Lower leg skin (tissue), 3 donors: ENCODE results near the gene TDRD7.

ENCODE experiments used
- POLR2A ChIP-seq, 2 donors: fragments of 450-650 bp; IDR thresholded peaks; one replicate each; pipeline ENCODE4 v1.6.1; 2016 to 2017; ENCODE audit warnings: antibody characterized with exemption in 2 of 2, mild to moderate bottlenecking in 1 of 2, moderate library complexity in 1 of 2
- TF ChIP-seq, protein P1 (sequence below), 3 donors: fragments of 450-650 bp; IDR thresholded peaks; one replicate each; pipeline ENCODE4 v1.5.1; 2016; ENCODE audit warnings: antibody characterized with exemption in 3 of 3, mild to moderate bottlenecking in 3 of 3, moderate library complexity in 2 of 3

DNA sequence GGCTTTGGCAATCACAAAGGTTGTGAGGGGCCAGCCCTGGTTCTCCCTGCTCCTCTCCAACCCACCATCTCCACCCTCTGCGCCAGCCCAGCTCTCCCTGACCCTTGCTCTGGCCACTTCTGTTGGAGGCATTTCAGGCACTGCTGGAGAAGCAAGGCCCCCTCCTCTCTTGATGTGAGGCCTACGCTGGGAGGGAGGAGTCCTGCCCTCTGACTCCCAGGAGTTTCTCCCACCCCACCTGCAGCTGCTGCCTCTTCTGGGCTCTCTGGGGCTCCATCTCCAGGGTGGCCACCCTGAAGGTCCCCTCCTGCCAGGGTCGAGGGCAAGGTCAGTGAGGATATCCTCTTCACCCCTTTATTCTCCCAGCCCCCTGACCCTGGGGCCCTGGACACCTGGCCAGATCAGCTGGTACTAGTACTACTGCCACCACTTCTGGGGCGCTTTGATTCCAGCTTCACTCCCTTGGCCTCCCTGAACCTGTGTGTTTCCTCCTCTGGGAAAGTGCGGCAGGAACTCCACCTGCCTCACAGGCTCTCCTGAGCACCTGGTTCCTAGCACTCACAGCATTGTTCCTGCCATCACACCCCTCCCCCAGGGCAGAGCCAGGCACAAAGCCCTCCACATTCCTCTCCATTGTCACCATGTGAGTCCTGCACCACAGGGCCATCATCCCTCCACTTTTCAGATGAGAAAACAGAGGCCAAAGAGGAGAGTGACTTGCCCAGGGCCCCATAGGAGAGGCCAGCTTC lies 23.8 kb upstream of the TDRD7 start:
- TF ChIP-seq, protein P1, sequence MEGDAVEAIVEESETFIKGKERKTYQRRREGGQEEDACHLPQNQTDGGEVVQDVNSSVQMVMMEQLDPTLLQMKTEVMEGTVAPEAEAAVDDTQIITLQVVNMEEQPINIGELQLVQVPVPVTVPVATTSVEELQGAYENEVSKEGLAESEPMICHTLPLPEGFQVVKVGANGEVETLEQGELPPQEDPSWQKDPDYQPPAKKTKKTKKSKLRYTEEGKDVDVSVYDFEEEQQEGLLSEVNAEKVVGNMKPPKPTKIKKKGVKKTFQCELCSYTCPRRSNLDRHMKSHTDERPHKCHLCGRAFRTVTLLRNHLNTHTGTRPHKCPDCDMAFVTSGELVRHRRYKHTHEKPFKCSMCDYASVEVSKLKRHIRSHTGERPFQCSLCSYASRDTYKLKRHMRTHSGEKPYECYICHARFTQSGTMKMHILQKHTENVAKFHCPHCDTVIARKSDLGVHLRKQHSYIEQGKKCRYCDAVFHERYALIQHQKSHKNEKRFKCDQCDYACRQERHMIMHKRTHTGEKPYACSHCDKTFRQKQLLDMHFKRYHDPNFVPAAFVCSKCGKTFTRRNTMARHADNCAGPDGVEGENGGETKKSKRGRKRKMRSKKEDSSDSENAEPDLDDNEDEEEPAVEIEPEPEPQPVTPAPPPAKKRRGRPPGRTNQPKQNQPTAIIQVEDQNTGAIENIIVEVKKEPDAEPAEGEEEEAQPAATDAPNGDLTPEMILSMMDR (IDR thresholded peaks at IDR 0.05), result no peak
- no peak for TF ChIP-seq POLR2A (IDR thresholded peaks at IDR 0.05)
